T-helper 17 cell (primary cell): Measurements from ENCODE around the gene KCNS1. TPM values are rescaled to one million over a fixed set of nuclear protein-coding genes. Genes with fewer than 3 reads are reported as not detected.
"Not testable (repeated sequence)": the region's sequence is repeated elsewhere in the genome, so short reads cannot be mapped to it uniquely, and the experiment has no call there.

Experiments used
- ATAC-seq: fragments of 150-1000 bp; cut with Tn5 transposase; 2 replicates; pipeline ENCODE4 v1.10.0; 2021; ENCODE audit warnings: mild to moderate bottlenecking, moderate library complexity
- DNase-seq, 3 donors: peaks; one replicate each; pipeline versions ENCODE4 v3.0.0 to v3.0.0-alpha.2; 2020 to 2021
- H3K9me3 ChIP-seq: one replicate; pipeline ENCODE4 v1.7.0; 2013; ENCODE audit warnings: low read length, mild to moderate bottlenecking; ENCODE audit not compliant: control insufficient read depth, poor library complexity, severe bottlenecking
- H3K27ac Mint-ChIP-seq: one replicate; pipeline ENCODE4 v1.8.0; 2022; ENCODE audit warnings: mild to moderate bottlenecking, moderate library complexity, mixed read lengths
- H3K27me3 Mint-ChIP-seq: one replicate; pipeline ENCODE4 v1.8.0; 2022; ENCODE audit warnings: mixed read lengths
- H3K36me3 Mint-ChIP-seq: one replicate; pipeline ENCODE4 v1.8.0; 2022; ENCODE audit warnings: low read depth, mixed read lengths
- H3K4me1 Mint-ChIP-seq: one replicate; pipeline ENCODE4 v1.8.0; 2022; ENCODE audit warnings: mild to moderate bottlenecking, mixed read lengths
- H3K4me3 Mint-ChIP-seq: one replicate; pipeline ENCODE4 v1.8.0; 2022; ENCODE audit warnings: mild to moderate bottlenecking, moderate library complexity, mixed read lengths
- total RNA-seq, 4 donors: library from RNA in 2 of 4; stranded (reverse) in 2 of 4; gene quantifications; one replicate each; pipeline ENCODE4 v1.2.3 and lab custom pipeline; 2022 to 2026

KCNS1 gene
- total RNA-seq, 2 donors from 2014 or later: not detected

DNA sequence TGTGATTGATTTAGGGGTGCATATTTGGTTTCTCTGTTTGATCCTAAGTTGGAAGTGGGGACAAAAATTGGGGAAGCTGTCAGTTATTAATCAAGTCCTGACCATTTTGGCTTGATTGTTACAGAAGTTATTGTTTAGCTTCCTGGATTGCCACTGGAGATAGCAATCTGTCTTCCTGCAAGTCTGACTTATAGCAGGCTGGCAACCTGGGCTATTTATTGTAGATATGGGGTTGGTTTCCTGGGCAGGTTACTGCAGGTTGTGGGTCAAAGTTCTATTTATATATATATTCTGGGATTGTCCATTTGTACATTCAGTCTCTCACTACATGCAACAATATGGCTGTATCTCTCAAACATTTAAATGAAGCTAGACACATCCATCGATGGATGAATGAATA, 17.8 kb downstream of the KCNS1 start:
- Mint-ChIP-seq H3K4me1 (peaks cover 15% of the 10 kb centered on the region), H3K27ac (peak overlapping the region; percentile 3), H3K36me3 (peaks cover 19% of the 10 kb centered on the region), H3K27me3 (no peaks in the 10 kb centered on the region), H3K4me3 (no peak overlapping the region)
- ATAC-seq: no peak
- no peak for DNase-seq
- peaks cover 4% of the 10 kb centered on the region for H3K9me3 ChIP-seq

DNA sequence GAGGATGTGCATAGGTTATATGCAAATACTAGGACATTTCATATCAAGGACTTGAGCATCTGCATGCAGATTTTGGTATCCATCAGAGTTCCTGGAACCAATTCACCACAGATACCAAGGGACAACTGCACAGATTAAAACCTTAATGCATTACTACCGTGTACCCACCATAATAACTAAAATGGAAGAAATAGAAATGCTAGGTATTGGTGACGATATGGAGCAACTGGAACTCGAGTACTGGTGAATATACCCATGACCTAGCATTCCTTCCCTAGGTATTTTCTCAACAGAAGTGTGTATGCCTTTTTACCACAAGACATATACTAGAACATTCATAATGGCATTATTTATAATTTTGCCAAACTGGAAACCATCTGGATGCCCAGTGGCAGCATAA, 18.5 kb downstream of the KCNS1 start:
- DNase-seq (no peak), ATAC-seq (no peak)
- Mint-ChIP-seq H3K27ac (peak overlapping the region; percentile 3), H3K27me3 (no peaks in the 10 kb centered on the region), H3K4me3 (no peak overlapping the region), H3K4me1 (peaks cover 11% of the 10 kb centered on the region), H3K36me3 (peaks cover 19% of the 10 kb centered on the region)
- H3K9me3 ChIP-seq: peaks cover 4% of the 10 kb centered on the region

DNA sequence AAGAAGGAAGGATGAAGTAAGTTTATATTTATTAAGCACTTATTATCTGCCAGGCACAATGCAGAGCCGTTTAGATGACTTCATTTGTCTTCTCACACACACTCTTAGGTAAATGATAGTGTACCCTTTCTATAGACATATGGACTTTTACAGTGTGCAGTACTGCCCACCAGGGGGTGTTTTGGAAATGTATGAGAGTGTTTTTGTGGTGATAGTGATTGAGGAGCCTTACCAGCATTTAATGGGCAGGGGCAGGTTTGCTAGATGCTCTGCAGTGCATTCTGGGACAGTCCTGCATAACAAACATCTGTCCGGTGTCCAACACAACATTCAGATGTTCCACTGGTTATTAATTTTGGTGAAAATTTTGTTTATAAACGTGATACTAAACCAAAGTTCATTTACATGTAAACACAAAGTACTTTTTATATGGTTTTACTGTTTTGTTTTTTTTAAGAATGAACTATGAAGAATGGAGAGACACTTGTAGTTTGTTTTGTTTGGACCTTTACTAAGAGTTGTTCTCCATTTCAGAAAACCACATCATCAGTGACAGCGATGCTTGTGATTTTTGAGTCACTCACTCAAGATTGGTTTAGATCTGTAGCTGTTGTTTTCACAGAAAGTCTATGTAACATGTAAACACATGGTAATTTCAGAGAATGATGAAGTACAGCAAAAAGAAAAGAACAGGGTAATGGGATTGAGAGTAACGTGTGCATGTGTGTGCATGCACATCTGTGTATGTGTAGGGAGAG, 19.9 kb downstream of the KCNS1 start:
- peaks cover 3% of the 10 kb centered on the region for H3K4me1 Mint-ChIP-seq
- peaks cover 4% of the 10 kb centered on the region for H3K9me3 ChIP-seq
- no peak overlapping the region for H3K4me3 Mint-ChIP-seq
- peaks cover 17% of the 10 kb centered on the region for H3K36me3 Mint-ChIP-seq
- DNase-seq (no peak), ATAC-seq (no peak)
- H3K27me3 Mint-ChIP-seq: no peaks in the 10 kb centered on the region
- H3K27ac Mint-ChIP-seq: no peak overlapping the region

DNA sequence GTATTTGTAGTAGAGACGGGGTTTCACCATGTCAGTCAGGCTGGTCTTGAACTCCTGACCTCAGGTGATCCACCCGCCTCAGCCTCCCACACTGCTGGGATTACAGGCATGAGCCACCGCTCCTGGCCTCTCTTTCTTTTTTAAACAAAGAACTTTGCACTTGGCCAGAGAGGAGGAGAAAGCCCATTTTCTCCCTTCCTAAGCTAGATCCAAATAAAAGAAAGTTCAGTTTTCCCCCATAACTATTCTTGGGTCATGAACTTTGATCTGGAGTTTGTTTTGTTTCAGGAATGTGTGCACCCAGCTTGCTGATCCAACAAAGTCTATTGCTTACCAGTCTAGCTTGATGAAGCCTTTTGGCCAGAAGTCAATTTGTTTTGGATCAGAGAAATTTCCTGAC, 23.4 kb downstream of the KCNS1 start:
- Mint-ChIP-seq H3K27ac (no peak overlapping the region), H3K27me3 (no peaks in the 10 kb centered on the region), H3K36me3 (peaks cover 18% of the 10 kb centered on the region), H3K4me1 (peaks cover 7% of the 10 kb centered on the region), H3K4me3 (no peak overlapping the region)
- DNase-seq (no peak), ATAC-seq (no peak)
- peaks cover 4% of the 10 kb centered on the region for H3K9me3 ChIP-seq

DNA sequence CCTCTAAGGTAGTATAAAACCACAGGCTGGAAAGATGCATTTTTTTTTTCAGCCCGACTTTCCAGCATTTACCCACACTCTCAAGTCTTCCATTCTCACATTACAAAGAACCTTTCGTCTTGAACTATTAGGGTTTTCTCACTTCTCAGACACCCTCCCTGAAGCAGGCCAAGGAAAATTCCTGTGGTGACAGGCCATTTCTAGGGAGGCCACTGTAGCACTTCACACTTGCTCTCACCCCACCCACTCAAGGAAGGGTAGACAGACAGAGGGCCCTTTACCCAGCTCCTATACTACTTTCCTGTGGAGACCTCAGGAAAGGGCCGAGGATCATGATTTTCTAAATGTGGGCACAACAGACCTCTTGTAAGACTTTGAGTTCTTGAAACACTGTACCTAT, 27.7 kb downstream of the KCNS1 start:
- DNase-seq (no peak), ATAC-seq (no peak)
- H3K4me1 Mint-ChIP-seq: peaks cover 23% of the 10 kb centered on the region
- no peaks in the 10 kb centered on the region for H3K27me3 Mint-ChIP-seq
- peaks cover 12% of the 10 kb centered on the region for H3K36me3 Mint-ChIP-seq
- H3K27ac Mint-ChIP-seq: peak overlapping the region; percentile 59
- no peaks in the 10 kb centered on the region for H3K9me3 ChIP-seq
- H3K4me3 Mint-ChIP-seq: no peak overlapping the region

DNA sequence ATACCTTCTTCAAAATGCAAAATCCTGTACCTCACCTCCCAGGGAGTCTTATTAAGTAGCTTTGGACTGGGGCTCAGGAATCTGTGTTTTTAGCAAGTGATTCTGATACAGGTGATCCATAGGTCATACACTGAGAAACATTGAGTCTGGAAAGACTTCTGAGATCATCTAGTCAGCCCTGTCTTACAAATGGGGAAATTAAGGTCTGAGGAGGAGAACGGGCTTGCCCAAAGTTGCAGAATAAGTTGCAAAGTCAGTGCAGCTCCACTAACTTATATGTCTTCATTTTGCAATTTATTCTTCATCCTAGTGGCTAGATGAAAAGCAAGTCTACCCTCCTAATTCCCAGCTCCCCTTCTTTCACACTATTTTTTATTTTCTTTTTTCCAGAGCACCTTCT, 28.9 kb downstream of the KCNS1 start:
- Mint-ChIP-seq H3K27ac (peak overlapping the region; percentile 59), H3K4me3 (no peak overlapping the region), H3K27me3 (no peaks in the 10 kb centered on the region), H3K36me3 (peaks cover 16% of the 10 kb centered on the region), H3K4me1 (peaks cover 32% of the 10 kb centered on the region)
- no peak for DNase-seq
- no peak for ATAC-seq
- no peaks in the 10 kb centered on the region for H3K9me3 ChIP-seq

DNA sequence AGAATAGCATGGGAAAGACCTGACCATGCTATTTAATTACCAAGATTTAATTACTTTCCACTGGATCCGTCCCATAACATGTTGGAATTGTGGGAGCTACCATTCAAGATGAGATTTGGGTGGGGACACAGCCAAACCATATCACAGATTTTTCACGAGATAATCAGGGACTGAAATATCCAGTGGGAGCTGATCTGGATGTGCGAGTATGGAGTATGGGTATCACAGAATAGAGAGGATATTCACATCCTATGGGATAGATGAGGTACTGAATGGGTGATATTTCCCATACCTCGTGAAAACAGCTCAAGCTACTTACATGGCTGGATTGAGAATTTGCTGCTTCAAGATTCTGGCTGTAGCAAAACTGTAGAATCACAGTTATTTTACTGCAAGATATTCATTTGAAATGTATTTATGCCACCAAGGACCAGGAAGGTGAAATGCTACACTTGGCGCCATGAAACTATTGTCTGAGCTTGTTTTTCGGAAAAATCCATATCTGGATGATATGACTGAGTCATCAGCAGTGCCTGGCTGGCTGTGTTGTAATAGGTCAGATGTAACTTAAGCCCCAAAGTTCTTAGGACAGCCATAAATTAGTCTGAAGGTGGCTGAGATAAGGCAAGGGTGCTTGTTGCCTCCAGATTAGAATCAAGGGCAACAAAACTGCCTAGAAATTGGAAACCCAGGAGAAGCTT, 29.8 kb downstream of the KCNS1 start:
- H3K9me3 ChIP-seq: no peaks in the 10 kb centered on the region
- peaks cover 15% of the 10 kb centered on the region for H3K36me3 Mint-ChIP-seq
- H3K4me3 Mint-ChIP-seq: no peak overlapping the region
- peaks cover 38% of the 10 kb centered on the region for H3K4me1 Mint-ChIP-seq
- H3K27ac Mint-ChIP-seq: peak overlapping the region; percentile 73
- ATAC-seq (no peak), DNase-seq (no peak)
- H3K27me3 Mint-ChIP-seq: no peaks in the 10 kb centered on the region

DNA sequence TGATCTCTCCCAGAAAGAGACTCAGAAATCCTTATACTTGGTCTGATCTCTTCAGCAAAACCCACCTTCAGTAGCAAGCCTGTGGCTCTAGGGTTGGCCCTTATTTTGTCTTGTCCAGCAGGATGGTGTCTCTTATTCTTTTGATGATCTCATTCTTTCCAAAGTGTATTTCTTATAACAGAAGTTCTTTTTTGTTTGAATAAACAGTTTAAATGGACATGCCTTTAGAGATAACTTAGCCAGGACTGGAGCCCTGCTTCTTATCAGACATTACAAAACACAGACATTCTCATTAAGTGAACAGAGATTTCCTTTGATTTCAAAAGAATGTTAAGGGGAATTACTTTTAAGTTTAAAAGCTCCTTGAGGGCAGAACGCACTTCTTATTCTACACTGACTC, 31.7 kb downstream of the KCNS1 start:
- Mint-ChIP-seq H3K4me3 (no peak overlapping the region), H3K36me3 (peaks cover 11% of the 10 kb centered on the region), H3K27ac (peak overlapping the region; percentile 73), H3K27me3 (no peaks in the 10 kb centered on the region), H3K4me1 (peaks cover 51% of the 10 kb centered on the region)
- H3K9me3 ChIP-seq: no peaks in the 10 kb centered on the region
- ATAC-seq (no peak), DNase-seq (no peak)

DNA sequence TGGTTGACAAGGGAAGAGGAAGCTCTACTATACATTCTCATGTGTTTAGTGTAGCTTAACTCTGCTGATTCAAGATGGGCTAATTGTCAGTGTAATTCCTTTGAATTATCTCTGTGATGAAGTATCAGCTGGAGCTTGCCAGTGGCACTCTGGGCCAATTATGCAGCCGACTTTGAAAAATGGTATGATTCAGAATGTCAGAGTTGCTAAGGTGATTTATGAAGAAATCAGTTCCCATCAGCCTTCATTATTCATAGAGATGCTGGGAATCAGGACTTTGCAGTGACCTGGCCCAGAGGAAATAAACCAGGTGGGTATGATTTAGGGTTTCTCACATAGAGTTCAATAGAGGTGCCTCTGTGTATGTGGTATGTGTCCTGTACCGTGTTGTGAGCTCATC, 33.4 kb downstream of the KCNS1 start:
- no peaks in the 10 kb centered on the region for H3K27me3 Mint-ChIP-seq
- H3K36me3 Mint-ChIP-seq: peaks cover 14% of the 10 kb centered on the region
- H3K4me1 Mint-ChIP-seq: peaks cover 56% of the 10 kb centered on the region
- no peak overlapping the region for H3K4me3 Mint-ChIP-seq
- ATAC-seq (no peak), DNase-seq (no peak)
- H3K9me3 ChIP-seq: no peaks in the 10 kb centered on the region
- peak overlapping the region; percentile 59 for H3K27ac Mint-ChIP-seq

DNA sequence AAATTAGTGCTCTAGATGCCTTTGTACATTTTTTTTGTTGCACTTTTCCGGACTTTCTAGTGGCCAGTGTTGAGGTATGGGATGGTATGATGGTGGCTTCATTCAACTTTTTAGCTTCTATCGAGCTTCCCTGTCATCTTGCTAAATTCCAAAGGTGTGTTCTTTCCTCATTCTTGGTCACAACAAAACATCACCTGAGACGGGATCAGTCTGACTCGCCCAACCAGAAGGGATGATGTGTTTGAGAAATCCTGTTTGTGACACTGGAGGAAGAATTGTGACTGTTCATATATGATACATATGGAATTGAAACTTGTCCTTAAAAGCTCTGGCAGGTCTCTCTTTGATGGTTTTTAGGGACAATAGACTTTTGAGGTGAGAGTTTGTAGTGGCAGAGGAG, 33.8 kb downstream of the KCNS1 start:
- H3K27me3 Mint-ChIP-seq: no peaks in the 10 kb centered on the region
- peaks cover 14% of the 10 kb centered on the region for H3K36me3 Mint-ChIP-seq
- peak overlapping the region; percentile 36 for H3K4me3 Mint-ChIP-seq
- H3K9me3 ChIP-seq: no peaks in the 10 kb centered on the region
- H3K4me1 Mint-ChIP-seq: peaks cover 57% of the 10 kb centered on the region
- peak overlapping the region; percentile 59 for H3K27ac Mint-ChIP-seq
- ATAC-seq: no peak
- no peak for DNase-seq

DNA sequence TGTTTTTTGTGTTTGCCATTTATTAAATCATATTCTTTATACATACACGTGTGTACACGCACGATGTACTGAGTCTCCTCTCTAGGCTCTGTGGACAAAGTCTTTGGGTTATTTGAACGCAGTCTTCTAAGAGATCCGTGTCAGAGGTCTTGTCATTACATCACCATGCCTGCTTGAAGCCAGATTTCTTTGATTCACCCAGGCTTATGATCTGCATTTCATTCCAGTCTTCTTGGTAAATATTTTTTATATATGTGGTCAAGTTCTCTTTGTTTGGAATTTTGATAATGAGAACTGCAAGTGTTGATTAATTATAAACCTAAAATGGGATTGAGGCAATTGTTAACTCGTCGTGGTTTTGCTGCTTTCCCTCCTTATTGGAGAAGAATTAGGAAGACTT, 34.6 kb downstream of the KCNS1 start:
- Mint-ChIP-seq H3K27me3 (no peaks in the 10 kb centered on the region), H3K4me3 (no peak overlapping the region), H3K36me3 (peaks cover 14% of the 10 kb centered on the region), H3K27ac (peak overlapping the region; percentile 59), H3K4me1 (peaks cover 58% of the 10 kb centered on the region)
- no peaks in the 10 kb centered on the region for H3K9me3 ChIP-seq
- DNase-seq (no peak), ATAC-seq (no peak)

DNA sequence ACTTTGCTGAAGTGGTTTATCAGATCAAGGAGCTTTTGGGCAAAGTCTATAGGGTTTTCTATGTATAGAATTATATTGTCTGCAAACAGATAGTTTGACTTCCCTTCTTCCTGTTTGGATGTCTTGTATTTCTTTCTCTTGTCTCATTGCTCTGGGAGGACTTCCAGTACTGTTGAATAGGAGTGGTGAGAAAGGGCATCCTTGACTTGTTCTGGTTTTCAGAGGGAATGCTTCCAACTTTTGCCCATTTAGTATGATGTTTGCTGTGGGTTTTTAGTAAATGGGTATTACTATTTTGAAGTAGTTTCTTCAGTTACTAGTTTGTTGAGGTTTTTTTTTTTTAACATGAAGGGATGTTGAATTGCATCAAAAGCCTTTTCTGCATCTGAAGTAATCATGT, 36.1 kb downstream of the KCNS1 start:
- Mint-ChIP-seq H3K27me3 (no peaks in the 10 kb centered on the region), H3K4me3 (peak overlapping the region; percentile 39), H3K4me1 (peaks cover 57% of the 10 kb centered on the region), H3K27ac (peak overlapping the region; percentile 75), H3K36me3 (peaks cover 9% of the 10 kb centered on the region)
- ATAC-seq (no peak), DNase-seq (no peak)
- H3K9me3 ChIP-seq: no peaks in the 10 kb centered on the region

DNA sequence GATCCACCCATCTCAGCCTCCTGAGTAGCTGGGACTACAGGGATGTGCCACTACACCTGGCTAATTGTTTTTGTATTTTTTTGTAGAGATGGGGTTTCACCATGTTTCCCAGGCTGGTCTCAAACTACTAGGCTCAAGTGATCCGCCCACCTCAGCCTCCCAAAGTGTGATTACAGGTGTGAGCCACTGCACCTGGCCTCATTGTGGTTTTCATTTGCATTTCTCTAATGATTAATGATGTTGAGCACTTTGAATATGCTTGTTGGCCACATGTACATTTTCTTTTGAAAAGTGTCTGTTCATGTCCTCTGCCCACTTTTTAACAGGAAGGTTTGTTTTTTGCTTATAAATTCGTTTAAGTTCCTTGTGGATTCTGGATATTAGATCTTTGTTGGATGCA, 37.8 kb downstream of the KCNS1 start:
- DNase-seq, H3K4me3 Mint-ChIP-seq, H3K9me3 ChIP-seq, H3K27me3 Mint-ChIP-seq, ATAC-seq: not testable (repeated sequence)
- Mint-ChIP-seq H3K27ac (peak overlapping the region; percentile 32), H3K4me1 (peaks cover 53% of the 10 kb centered on the region), H3K36me3 (peaks cover 10% of the 10 kb centered on the region)

DNA sequence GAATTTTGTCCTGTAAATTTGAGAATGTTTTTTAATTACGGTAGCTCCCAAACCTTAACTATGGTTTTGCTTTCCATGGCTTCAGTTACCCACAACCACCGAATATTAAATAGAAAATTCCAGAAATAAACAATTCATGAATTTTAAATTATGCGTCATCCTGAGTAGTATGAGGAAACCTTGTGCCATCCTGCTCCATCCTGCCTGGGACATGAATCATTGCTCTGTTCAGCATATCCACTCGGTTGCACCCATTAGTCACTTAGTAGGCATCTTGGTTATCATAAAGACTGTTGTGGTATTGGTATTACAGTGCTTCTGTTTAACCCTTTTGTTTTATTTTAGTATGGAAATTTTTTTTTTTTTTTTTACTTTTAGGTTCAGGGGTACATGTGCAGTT, 39.7 kb downstream of the KCNS1 start:
- no peaks in the 10 kb centered on the region for H3K9me3 ChIP-seq
- no peak overlapping the region for H3K4me3 Mint-ChIP-seq
- H3K27ac Mint-ChIP-seq: peak overlapping the region; percentile 73
- H3K27me3 Mint-ChIP-seq: no peaks in the 10 kb centered on the region
- peaks cover 8% of the 10 kb centered on the region for H3K36me3 Mint-ChIP-seq
- ATAC-seq: no peak
- H3K4me1 Mint-ChIP-seq: peaks cover 47% of the 10 kb centered on the region
- DNase-seq: no peak
